Body of pancreas (tissue), 4 donors: Measurements from ENCODE around the gene MFSD12.
"Not testable (repeated sequence)": the region's sequence is repeated elsewhere in the genome, so short reads cannot be mapped to it uniquely, and the experiment has no call there.

Experiments
- CTCF ChIP-seq, 7 experiments: fragments of 450-650 bp in 4 of 7; fragments of 200-600 bp in 3 of 7; sonication (generic) in 3 of 7; IDR thresholded peaks; one replicate each; pipeline ENCODE4 v1.5.1; 2016 to 2019; ENCODE audit warnings: antibody characterized with exemption in 7 of 7
- POLR2A ChIP-seq, 3 donors: fragments of 450-650 bp; IDR thresholded peaks; one replicate each; pipeline ENCODE4 v1.6.1; 2016; ENCODE audit warnings: antibody characterized with exemption in 3 of 3, mild to moderate bottlenecking in 2 of 3

GRCh38 chr19:3584036-3584802 lies 26.8 kb upstream of the MFSD12 start:
- not testable (repeated sequence) for TF ChIP-seq POLR2A, CTCF (IDR thresholded peaks at IDR 0.05)
